Activated CD4-positive, alpha-beta memory T cell treated with anti-CD3 and anti-CD28 coated beads, Interleukin-2, amount 10 ng/mL, durations not matched to agents 7 days and 5 days (primary cell): ENCODE results near the gene KNOP1. TPM values are rescaled to one million over a fixed set of nuclear protein-coding genes. Genes with fewer than 3 reads are reported as not detected.

Experiments used
- CTCF ChIA-PET: fragments of 350-600 bp; sonication (Branson Sonifier 250); formaldehyde crosslinking; loops from one replicate; lab custom pipeline; 2021; ENCODE audit warnings: antibody characterized with exemption, inconsistent platforms; lab: Charles Lee
- POLR2A ChIA-PET: fragments of 350-600 bp; sonication (Branson Sonifier 250); formaldehyde crosslinking; loops from one replicate; lab custom pipeline; 2021; ENCODE audit warnings: antibody characterized with exemption; lab: Charles Lee
- DNase-seq: peaks from one replicate; pipeline ENCODE4 v3.0.0-alpha.2; 2020
- H3K27ac Mint-ChIP-seq: one replicate; pipeline ENCODE4 v1.8.0; 2021; ENCODE audit warnings: mild to moderate bottlenecking, mixed read lengths
- H3K27me3 Mint-ChIP-seq: one replicate; pipeline ENCODE4 v1.8.0; 2021; ENCODE audit warnings: mixed read lengths
- H3K36me3 Mint-ChIP-seq: one replicate; pipeline ENCODE4 v1.8.0; 2021; ENCODE audit warnings: low read depth, mixed read lengths
- H3K4me1 Mint-ChIP-seq: one replicate; pipeline ENCODE4 v1.8.0; 2021; ENCODE audit warnings: mixed read lengths
- H3K4me3 Mint-ChIP-seq: one replicate; pipeline ENCODE4 v1.8.0; 2021; ENCODE audit warnings: mild to moderate bottlenecking, mixed read lengths
- H3K9me3 Mint-ChIP-seq: one replicate; pipeline ENCODE4 v1.8.0; 2021; ENCODE audit warnings: mixed read lengths
- total RNA-seq, 2 experiments: library from RNA; stranded (reverse); gene quantifications; one replicate each; pipeline ENCODE4 v1.2.3, GENCODE V29; 2021

The KNOP1 gene
- total RNA-seq, 2 experiments from 2014 or later = 13.7 TPM

DNA sequence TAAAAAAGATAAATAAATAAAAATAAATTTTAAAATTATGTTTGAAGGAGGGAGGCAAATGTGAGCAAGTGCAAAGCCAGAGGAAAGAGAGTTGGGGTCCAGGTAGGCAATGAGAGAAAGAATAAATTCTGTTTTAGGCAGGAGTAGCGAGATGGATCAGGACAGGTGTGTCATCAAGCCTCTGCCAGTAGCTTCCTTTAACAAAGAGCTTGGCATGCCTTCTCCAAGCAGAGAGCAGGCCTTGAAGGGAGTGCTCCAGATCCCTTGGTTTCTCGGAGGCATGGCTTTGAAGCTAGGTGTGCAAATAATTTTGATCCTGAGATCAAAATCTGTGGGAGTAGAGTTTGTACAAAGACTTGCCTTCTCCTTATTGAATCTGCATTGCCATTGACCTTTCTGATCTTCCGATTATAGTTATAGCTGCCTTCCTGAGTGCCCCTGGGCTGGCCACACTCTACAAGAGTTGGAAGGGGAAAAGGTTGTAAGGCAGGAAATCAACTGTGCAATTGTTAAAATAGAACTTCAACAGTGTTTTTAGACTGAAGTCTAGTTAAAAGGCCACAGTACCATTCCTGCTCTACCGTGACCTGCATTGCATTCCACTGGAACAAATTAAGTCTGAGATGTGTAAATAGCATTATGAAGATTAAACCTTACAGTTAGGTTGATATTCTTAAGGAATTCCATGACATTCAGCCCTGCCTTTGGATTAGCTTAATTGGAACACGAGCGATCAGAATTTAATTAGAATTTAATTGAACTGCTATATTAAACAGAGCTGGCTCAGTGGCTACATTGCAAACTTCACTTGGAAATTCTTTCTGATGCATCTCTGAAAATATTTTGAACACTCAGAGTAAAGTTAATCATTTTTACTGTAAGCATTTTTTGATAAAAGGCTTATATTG, 33.7 kb upstream of the KNOP1 start:
- H3K27ac Mint-ChIP-seq = no peak overlapping the region
- no peaks in the 10 kb centered on the region for H3K4me1 Mint-ChIP-seq
- DNase-seq = no peak
- CTCF ChIA-PET = no interaction called here
- H3K9me3 Mint-ChIP-seq = no peaks in the 10 kb centered on the region
- POLR2A ChIA-PET = no interaction called here
- no peaks in the 10 kb centered on the region for H3K36me3 Mint-ChIP-seq
- no peaks in the 10 kb centered on the region for H3K27me3 Mint-ChIP-seq
- no peak overlapping the region for H3K4me3 Mint-ChIP-seq

DNA sequence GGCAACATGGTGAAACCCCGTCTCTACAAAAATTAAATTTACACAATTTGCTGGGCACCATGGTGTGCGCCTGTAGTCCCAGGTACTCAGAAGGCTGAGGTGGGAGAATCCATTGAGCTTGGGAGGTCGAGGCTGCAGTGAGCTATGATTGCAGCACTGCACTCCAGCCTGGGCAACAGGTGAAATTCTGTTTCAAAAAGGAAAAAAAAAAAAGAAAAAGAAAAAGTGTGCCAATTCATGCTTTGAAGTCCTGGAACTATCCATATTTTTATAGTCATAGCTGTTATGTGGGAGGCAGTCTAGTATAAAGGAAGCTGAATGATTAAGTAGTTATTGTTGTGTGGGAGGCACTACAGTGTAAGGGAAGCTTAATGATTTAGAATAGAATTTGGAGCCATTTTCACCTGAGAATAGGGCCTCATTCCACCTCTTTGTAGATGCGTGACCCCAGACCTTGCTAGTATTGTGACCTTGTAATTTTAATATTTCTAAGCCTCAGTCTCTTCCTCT, 31.6 kb upstream of the KNOP1 start:
- Mint-ChIP-seq H3K4me1 (no peaks in the 10 kb centered on the region), H3K27me3 (no peaks in the 10 kb centered on the region), H3K4me3 (no peak overlapping the region), H3K36me3 (no peaks in the 10 kb centered on the region), H3K27ac (no peak overlapping the region), H3K9me3 (no peaks in the 10 kb centered on the region)
- ChIA-PET POLR2A (interaction anchor here (0.9 kb wide), 1 partner anchor 108 kb away, joined by 4 read pairs; no protein-coding TSS in a partner anchor), CTCF (no interaction called here)
- DNase-seq = no peak

DNA sequence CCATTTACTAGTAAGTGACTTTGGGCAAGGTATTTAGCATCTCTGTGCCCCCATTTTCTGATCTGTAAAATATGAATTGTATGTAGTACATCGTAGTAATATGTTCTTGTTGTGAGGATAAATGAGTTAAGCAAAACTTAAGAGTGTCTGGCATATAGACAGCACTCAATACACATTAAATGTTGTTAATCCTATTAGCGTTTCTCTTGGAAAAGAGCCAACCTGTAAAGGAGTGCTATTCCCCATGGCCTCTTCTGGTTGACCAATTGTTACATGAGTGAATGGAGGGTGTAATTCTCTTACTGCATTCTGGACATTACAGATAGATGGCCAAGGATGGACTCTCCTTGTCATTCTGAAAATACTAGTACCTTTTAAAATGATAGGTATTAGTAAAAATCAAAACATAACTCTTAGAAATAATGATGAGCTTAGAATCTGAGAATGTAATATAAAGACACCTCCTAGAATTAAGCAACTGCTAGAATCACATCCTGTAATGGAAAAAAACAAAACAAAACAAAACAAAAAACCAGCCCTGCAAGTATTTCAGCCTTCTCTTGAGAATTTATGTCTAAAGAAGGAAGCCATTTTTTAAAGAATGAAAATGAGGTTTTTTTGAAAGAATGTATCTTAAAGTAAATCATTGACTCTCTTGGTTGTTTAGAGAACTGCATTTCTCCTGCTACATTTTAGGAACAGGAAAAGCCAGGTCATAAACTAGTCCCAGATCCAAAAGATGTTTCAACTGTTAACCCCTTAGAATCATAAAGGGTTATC, 30.6 kb upstream of the KNOP1 start:
- CTCF ChIA-PET = interaction anchor here (0.6 to 0.7 kb wide), 3 partner anchors 46 to 639 kb away, joined by 3 read pairs; no protein-coding TSS in a partner anchor

DNA sequence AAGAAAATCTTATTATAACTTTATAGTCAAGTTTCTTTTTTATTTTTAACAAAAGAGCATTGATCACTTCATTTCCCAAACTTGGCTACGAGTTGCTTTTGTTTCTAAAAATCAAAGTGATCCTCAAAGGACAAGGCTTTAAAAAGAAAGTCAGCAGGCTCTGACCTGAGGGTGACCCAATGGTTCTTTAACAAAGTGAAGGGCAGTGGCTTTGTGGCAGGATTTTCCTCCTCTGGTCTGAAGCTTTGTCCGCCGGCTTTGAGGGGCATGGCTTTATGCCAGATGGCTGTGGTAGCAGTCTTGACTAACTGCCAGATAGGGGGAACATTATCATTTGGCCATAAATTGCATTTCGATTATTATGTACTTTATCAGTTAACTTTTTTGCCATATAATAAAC, 28.5 kb upstream of the KNOP1 start:
- H3K36me3 Mint-ChIP-seq = no peaks in the 10 kb centered on the region
- H3K27ac Mint-ChIP-seq = no peak overlapping the region
- no peaks in the 10 kb centered on the region for H3K9me3 Mint-ChIP-seq
- DNase-seq = no peak
- H3K4me3 Mint-ChIP-seq = no peak overlapping the region
- H3K27me3 Mint-ChIP-seq = no peaks in the 10 kb centered on the region
- H3K4me1 Mint-ChIP-seq = no peaks in the 10 kb centered on the region
- CTCF ChIA-PET = interaction anchor here (0.6 to 1.2 kb wide), 2 partner anchors 21 to 25 kb away, joined by 3 read pairs; no protein-coding TSS in a partner anchor
- POLR2A ChIA-PET = no interaction called here

More for the DNA sequence above, 30.6 kb upstream of the KNOP1 start:
- Mint-ChIP-seq H3K36me3 (no peaks in the 10 kb centered on the region), H3K9me3 (no peaks in the 10 kb centered on the region), H3K4me1 (no peaks in the 10 kb centered on the region), H3K27ac (no peak overlapping the region), H3K4me3 (no peak overlapping the region), H3K27me3 (no peaks in the 10 kb centered on the region)
- DNase-seq = no peak
- POLR2A ChIA-PET = no interaction called here

DNA sequence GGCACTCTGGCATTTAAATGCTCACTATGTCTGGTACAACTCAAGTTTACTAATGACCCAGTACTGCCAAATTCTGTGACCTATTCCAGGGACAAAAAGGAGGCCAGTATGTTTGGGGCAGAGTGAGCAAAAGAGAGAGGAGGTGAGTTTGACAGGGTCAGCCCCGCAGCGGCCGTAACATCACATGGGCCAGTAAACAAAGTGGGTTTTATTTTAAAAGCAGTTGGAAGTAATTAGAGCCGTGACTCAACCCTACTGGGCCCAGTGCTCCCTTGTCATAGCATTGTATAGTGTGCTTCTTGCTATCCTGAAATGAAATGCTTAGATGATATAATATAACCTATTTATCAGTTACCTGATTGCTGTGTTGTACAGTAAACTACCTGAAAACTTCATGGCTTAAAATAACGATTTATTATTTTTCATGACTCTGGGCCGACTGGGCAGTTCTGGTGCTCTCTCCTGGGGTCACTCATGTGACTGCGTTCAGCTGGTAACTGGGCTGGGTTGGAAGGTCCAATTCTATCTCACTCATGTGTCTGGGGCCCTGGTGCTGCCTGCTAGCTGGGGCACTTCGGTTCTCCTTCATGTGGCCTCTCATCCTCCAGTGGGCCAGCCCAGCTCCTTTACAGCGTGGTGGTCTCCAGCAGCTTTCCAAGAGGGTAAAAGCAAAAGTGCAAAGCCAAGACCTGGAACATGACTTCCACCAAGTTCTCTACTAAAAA, 27.4 kb upstream of the KNOP1 start:
- no peaks in the 10 kb centered on the region for H3K36me3 Mint-ChIP-seq
- ChIA-PET CTCF (no interaction called here), POLR2A (interaction anchor here (0.7 kb wide), 1 partner anchor 17 kb away, joined by 3 read pairs; no protein-coding TSS in a partner anchor)
- no peak overlapping the region for H3K27ac Mint-ChIP-seq
- DNase-seq = no peak
- no peaks in the 10 kb centered on the region for H3K4me1 Mint-ChIP-seq
- no peaks in the 10 kb centered on the region for H3K9me3 Mint-ChIP-seq
- no peak overlapping the region for H3K4me3 Mint-ChIP-seq
- H3K27me3 Mint-ChIP-seq = no peaks in the 10 kb centered on the region

DNA sequence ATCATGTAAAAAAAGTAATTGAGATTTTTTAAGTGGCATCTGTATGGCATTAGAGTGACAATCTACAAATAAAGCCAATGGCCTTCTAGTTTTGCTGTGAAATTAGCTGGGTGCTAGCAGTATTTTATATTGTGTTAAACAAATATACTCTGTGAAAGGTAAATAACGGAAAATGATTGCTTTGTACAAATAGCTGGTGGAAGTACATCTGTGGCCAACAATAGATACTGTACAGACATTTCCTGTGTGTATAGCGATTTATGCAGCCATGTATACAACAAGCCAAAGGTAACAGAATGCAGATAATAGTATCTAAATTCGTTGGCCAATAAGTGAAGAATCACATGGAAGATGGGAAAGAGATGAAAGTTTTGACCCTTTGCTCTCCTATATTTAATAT, 26.6 kb upstream of the KNOP1 start:
- Mint-ChIP-seq H3K27ac (no peak overlapping the region), H3K9me3 (no peaks in the 10 kb centered on the region), H3K27me3 (no peaks in the 10 kb centered on the region), H3K4me1 (no peaks in the 10 kb centered on the region), H3K36me3 (no peaks in the 10 kb centered on the region), H3K4me3 (no peak overlapping the region)
- ChIA-PET POLR2A (no interaction called here), CTCF (no interaction called here)
- no peak for DNase-seq

DNA sequence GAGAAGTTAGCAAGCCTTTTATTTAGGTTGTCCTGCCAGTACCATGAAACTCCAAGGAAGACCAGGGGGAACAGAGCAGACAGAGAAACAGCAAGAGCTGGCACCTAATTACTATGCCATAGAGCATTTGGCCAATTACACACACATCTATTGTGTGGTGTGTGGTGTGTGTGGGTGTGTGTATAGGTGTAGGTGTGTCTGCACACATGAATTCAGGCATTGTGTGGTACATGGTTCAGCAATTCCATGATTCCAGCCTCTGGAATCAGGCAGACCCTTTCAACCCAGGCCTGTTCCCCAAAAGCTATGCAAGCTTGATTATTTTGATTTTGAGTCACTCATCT, 25.8 kb upstream of the KNOP1 start:
- Mint-ChIP-seq H3K36me3 (no peaks in the 10 kb centered on the region), H3K27me3 (no peaks in the 10 kb centered on the region), H3K4me3 (no peak overlapping the region), H3K9me3 (no peaks in the 10 kb centered on the region), H3K4me1 (no peaks in the 10 kb centered on the region), H3K27ac (no peak overlapping the region)
- ChIA-PET CTCF (no interaction called here), POLR2A (no interaction called here)
- no peak for DNase-seq

DNA sequence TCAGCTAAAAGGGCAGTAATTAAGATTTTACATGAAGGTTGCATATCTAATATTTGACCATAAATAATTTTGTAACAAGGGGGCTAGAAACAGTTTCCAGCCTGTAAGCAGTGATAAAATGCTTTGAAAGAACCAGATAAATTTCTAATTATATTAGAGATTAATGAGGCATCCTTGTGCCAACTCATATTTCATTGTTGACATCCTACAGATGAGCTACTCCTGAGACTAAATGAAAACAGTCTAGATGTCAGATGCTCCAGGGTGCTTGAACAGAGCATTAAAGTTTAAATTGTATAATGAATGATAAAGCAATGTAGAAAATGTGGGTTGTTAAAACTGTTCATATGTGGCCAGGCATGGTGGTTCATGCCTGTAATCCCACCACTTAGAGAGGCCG, 23.3 kb upstream of the KNOP1 start:
- Mint-ChIP-seq H3K4me3 (no peak overlapping the region), H3K27ac (no peak overlapping the region), H3K4me1 (no peaks in the 10 kb centered on the region), H3K36me3 (no peaks in the 10 kb centered on the region), H3K9me3 (no peaks in the 10 kb centered on the region), H3K27me3 (no peaks in the 10 kb centered on the region)
- POLR2A ChIA-PET = no interaction called here
- DNase-seq = no peak
- CTCF ChIA-PET = no interaction called here

DNA sequence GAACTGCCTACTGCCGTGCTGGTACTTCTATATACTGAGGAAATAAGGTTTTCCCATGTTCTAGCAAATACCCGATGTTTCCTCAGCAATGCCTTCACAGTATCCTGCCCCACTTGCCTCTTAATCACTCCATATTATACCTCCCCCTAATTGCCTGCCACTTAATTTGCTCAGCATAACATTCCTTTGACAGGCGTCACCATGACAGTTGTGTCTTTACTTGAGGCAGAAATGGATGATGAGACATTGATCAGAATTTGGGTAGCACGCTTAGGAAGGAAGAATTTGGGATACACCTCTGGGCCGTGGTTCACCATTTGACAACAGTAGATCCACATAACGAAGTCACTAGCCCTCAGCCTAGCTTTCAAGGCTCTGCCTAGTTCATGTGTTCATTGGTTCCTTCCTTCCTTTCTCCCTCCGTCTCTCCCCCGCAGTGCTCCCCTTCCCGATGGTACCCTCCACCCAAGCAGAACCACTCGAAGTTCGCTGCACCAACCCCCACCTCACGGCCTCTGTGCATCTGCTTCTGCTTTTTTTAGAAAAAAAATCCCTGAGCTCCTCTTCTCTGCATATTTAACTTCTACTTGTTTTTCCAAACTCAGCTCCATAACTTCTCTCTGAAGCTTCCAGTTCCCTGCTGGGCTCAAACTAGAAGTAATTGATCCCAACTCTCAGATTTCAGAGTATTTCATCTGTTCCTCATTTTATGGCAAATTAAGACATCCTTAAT, 19.4 kb upstream of the KNOP1 start:
- Mint-ChIP-seq H3K9me3 (no peaks in the 10 kb centered on the region), H3K27ac (no peak overlapping the region), H3K36me3 (no peaks in the 10 kb centered on the region), H3K27me3 (no peaks in the 10 kb centered on the region), H3K4me1 (no peaks in the 10 kb centered on the region), H3K4me3 (no peak overlapping the region)
- POLR2A ChIA-PET = no interaction called here
- no peak for DNase-seq
- CTCF ChIA-PET = no interaction called here

DNA sequence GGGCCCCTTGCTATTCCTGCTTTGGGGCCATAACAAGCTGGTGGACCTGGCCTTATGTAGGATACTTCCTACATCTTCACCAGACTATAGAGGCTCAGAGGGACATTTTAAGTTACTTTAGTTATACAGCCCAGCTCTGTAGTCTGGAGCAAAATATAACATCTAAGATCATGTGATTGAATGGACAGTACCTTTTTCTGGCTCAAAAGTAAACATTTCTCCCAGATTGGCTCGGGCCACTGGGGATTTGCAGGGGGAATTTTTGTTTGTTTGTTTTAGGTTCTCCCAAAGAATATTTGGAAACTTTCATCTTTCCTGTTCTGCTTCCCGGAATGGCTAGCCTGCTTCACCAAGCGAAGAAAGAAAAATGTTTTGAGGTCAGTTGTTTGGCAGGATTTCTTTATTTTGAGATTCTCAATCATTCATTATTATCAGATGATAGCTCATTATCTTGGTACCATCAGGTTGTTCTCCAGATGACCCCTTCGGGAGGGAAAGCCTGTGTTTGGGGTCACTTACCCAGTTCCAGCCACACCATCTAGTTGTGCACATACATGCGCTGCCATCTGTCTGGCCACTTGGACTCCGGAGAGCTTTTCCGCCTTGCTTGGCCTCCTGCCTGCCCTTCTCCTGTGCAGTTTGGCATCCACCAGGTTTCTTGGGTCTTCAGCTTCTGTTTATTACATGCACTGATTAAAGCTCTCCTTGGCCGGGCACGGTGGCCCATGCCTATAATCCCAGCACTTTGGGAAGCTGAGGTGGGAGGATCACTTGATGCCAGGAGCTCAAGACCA, 17.2 kb upstream of the KNOP1 start:
- ChIA-PET CTCF (no interaction called here), POLR2A (no interaction called here)
- no peaks in the 10 kb centered on the region for H3K4me1 Mint-ChIP-seq
- no peak overlapping the region for H3K4me3 Mint-ChIP-seq
- no peaks in the 10 kb centered on the region for H3K27me3 Mint-ChIP-seq
- H3K27ac Mint-ChIP-seq = no peak overlapping the region
- H3K9me3 Mint-ChIP-seq = no peaks in the 10 kb centered on the region
- H3K36me3 Mint-ChIP-seq = no peaks in the 10 kb centered on the region
- no peak for DNase-seq

DNA sequence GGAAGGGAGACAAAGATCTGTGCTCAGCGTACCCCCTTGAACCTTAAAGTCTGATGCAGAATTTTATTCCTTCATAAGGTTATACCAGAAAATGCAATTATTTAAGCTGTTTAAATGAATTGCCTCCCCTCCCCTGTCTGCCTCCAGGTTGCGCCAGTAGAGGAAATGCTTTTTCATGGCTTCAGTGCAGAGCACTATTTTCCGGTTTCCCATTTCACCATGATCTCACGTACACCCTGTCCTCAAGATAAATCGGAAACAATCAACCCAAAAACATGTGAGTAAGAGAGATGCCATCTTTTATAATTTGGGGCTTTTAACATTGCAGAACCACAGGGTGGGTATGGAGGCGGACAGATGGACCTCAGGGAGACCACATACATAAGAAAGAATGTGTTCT, 15.5 kb upstream of the KNOP1 start:
- no peaks in the 10 kb centered on the region for H3K9me3 Mint-ChIP-seq
- H3K36me3 Mint-ChIP-seq = no peaks in the 10 kb centered on the region
- H3K27me3 Mint-ChIP-seq = no peaks in the 10 kb centered on the region
- H3K4me3 Mint-ChIP-seq = no peak overlapping the region
- no peak overlapping the region for H3K27ac Mint-ChIP-seq
- DNase-seq = no peak
- ChIA-PET CTCF (no interaction called here), POLR2A (no interaction called here)
- H3K4me1 Mint-ChIP-seq = no peaks in the 10 kb centered on the region

DNA sequence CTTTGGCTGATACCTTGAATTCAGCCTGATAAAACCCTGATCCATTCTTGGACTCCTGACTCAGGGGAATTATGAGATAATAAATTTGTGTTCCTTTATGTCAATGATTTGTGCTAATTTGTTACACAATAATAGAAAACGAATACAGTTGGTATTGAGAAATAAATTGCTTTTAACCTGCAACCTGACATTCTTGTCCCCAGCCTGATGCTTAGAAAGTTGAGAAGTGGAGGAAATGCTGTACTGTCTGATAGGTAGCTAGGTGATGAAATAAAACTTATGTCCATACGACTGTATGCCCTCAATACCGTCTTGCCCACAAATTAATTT, 10.6 kb upstream of the KNOP1 start:
- no peaks in the 10 kb centered on the region for H3K27me3 Mint-ChIP-seq
- H3K27ac Mint-ChIP-seq = no peak overlapping the region
- H3K4me3 Mint-ChIP-seq = no peak overlapping the region
- H3K4me1 Mint-ChIP-seq = peaks cover 2% of the 10 kb centered on the region
- H3K36me3 Mint-ChIP-seq = no peaks in the 10 kb centered on the region
- POLR2A ChIA-PET = no interaction called here
- H3K9me3 Mint-ChIP-seq = no peaks in the 10 kb centered on the region
- CTCF ChIA-PET = no interaction called here
- no peak for DNase-seq
